ENCODE results near the gene GRPR. TPM values are rescaled to one million over a fixed set of nuclear protein-coding genes. Genes with fewer than 3 reads are reported as not detected.
"Not testable (repeated sequence)": the region's sequence is repeated elsewhere in the genome, so short reads cannot be mapped to it uniquely, and the experiment has no call there.

Gene GRPR
- total RNA-seq, 1 experiment from 2014 or later = not detected

GRCh38 chrX:16134936-16135335 lies 11.6 kb downstream of the GRPR start:
- in situ Hi-C loops (cut with HindIII; ENCODE audit: low sequenced_read_pairs) = no loop called here
- no peak for DNase-seq (ENCODE audit: low spot score)

GRCh38 chrX:16136080-16136479 lies 12.7 kb downstream of the GRPR start:
- in situ Hi-C loops (cut with HindIII; ENCODE audit: low sequenced_read_pairs) = no loop called here
- no peak for DNase-seq (ENCODE audit: low spot score)

- DNase-seq (ENCODE audit: low spot score) = no peak
- in situ Hi-C loops (cut with HindIII; ENCODE audit: low sequenced_read_pairs) = no loop called here
These were observed 14.2 kb downstream of the GRPR start for GRCh38 chrX:16137416-16138107.

GRCh38 chrX:16138108-16138427 lies 14.7 kb downstream of the GRPR start:
- DNase-seq (ENCODE audit: low spot score) = peak; percentile 10
- in situ Hi-C loops (cut with HindIII; ENCODE audit: low sequenced_read_pairs) = no loop called here

GRCh38 chrX:16140448-16140847 lies 17.1 kb downstream of the GRPR start:
- in situ Hi-C loops (cut with HindIII; ENCODE audit: low sequenced_read_pairs) = no loop called here
- DNase-seq (ENCODE audit: low spot score) = no peak

- in situ Hi-C loops (cut with HindIII; ENCODE audit: low sequenced_read_pairs) = no loop called here
- DNase-seq (ENCODE audit: low spot score) = no peak
These were observed 17.6 kb downstream of the GRPR start for GRCh38 chrX:16140983-16141382.

GRCh38 chrX:16141422-16142245 lies 18.3 kb downstream of the GRPR start:
- in situ Hi-C loops (cut with HindIII; ENCODE audit: low sequenced_read_pairs) = no loop called here
- no peak for DNase-seq (ENCODE audit: low spot score)

GRCh38 chrX:16142246-16142558 lies 18.8 kb downstream of the GRPR start:
- DNase-seq (ENCODE audit: low spot score) = no peak
- in situ Hi-C loops (cut with HindIII; ENCODE audit: low sequenced_read_pairs) = no loop called here

- in situ Hi-C loops (cut with HindIII; ENCODE audit: low sequenced_read_pairs) = no loop called here
- no peak for DNase-seq (ENCODE audit: low spot score)
These were observed 20.6 kb downstream of the GRPR start for GRCh38 chrX:16143968-16144367.

GRCh38 chrX:16144420-16144819 lies 21.1 kb downstream of the GRPR start:
- DNase-seq (ENCODE audit: low spot score) = no peak
- in situ Hi-C loops (cut with HindIII; ENCODE audit: low sequenced_read_pairs) = no loop called here

GRCh38 chrX:16145093-16145492 lies 21.7 kb downstream of the GRPR start:
- DNase-seq (ENCODE audit: low spot score); in situ Hi-C loops (cut with HindIII; ENCODE audit: low sequenced_read_pairs): not testable (repeated sequence)

- in situ Hi-C loops (cut with HindIII; ENCODE audit: low sequenced_read_pairs) = no loop called here
- no peak for DNase-seq (ENCODE audit: low spot score)
These were observed 22.3 kb downstream of the GRPR start for GRCh38 chrX:16145656-16146055.

GRCh38 chrX:16148896-16149295 lies 25.5 kb downstream of the GRPR start:
- in situ Hi-C loops (cut with HindIII; ENCODE audit: low sequenced_read_pairs) = no loop called here
- no peak for DNase-seq (ENCODE audit: low spot score)

- DNase-seq (ENCODE audit: low spot score) = no peak
- in situ Hi-C loops (cut with HindIII; ENCODE audit: low sequenced_read_pairs) = no loop called here
These were observed 32.3 kb downstream of the GRPR start for GRCh38 chrX:16155581-16156096.

- in situ Hi-C loops (cut with HindIII; ENCODE audit: low sequenced_read_pairs) = no loop called here
- no peak for DNase-seq (ENCODE audit: low spot score)
These were observed 33.4 kb downstream of the GRPR start for GRCh38 chrX:16156692-16157331.

GRCh38 chrX:16160729-16161128 lies 37.4 kb downstream of the GRPR start:
- in situ Hi-C loops (cut with HindIII; ENCODE audit: low sequenced_read_pairs) = no loop called here
- DNase-seq (ENCODE audit: low spot score) = no peak

- DNase-seq (ENCODE audit: low spot score); in situ Hi-C loops (cut with HindIII; ENCODE audit: low sequenced_read_pairs): not testable (repeated sequence)
These were observed 37.8 kb downstream of the GRPR start for GRCh38 chrX:16161173-16161572.

- in situ Hi-C loops (cut with HindIII; ENCODE audit: low sequenced_read_pairs) = no loop called here
- DNase-seq (ENCODE audit: low spot score) = no peak
These were observed 39.0 kb downstream of the GRPR start for GRCh38 chrX:16162391-16162790.

- no peak for DNase-seq (ENCODE audit: low spot score)
- in situ Hi-C loops (cut with HindIII; ENCODE audit: low sequenced_read_pairs) = no loop called here
These were observed 41.4 kb downstream of the GRPR start for GRCh38 chrX:16164748-16165147.

- in situ Hi-C loops (cut with HindIII; ENCODE audit: low sequenced_read_pairs) = no loop called here
- no peak for DNase-seq (ENCODE audit: low spot score)
These were observed 43.8 kb downstream of the GRPR start, which contains the start of gene MAGEB17 for GRCh38 chrX:16167181-16167580. TSS of gene MAGEB17 (plus strand) at chrX:16167481. CDS start at chrX:16170383, 2,902 bp downstream.

Measured in G401 (cell line).